Neutrophil (primary cell): Measurements from ENCODE around the gene ATP5F1D.
A peak's percentile ranks its signal among the peaks of the same experiment; 100 is the strongest.

Experiments used
- H3K27ac ChIP-seq: fragments of 200-600 bp; sonication (generic); 2 replicates; pipeline ENCODE4 v1.5.1; 2016; ENCODE audit warnings: mild to moderate bottlenecking, moderate library complexity
- H3K27me3 ChIP-seq: fragments of 200-600 bp; sonication (generic); 2 replicates; pipeline ENCODE4 v1.6.0; 2016; ENCODE audit warnings: mild to moderate bottlenecking
- H3K36me3 ChIP-seq: fragments of 200-600 bp; sonication (generic); 2 replicates; pipeline ENCODE4 v1.5.1; 2017
- H3K4me1 ChIP-seq, 2 experiments: fragments of 200-600 bp in 1 of 2; sonication (generic) in 1 of 2; 1 replicate in 1 of 2; 2 replicates in 1 of 2; pipeline versions ENCODE4 v1.5.1 to v1.6.1; 2013 to 2016; ENCODE audit warnings: low read depth in 1 of 2, low read length in 1 of 2, mild to moderate bottlenecking in 1 of 2, moderate library complexity in 1 of 2; ENCODE audit not compliant: control insufficient read depth in 1 of 2, insufficient read depth in 1 of 2
- H3K4me3 ChIP-seq, 2 experiments: fragments of 200-600 bp in 1 of 2; sonication (generic) in 1 of 2; 1 replicate in 1 of 2; 2 replicates in 1 of 2; pipeline ENCODE4 v1.5.1; 2013 to 2016; ENCODE audit warnings: low read depth in 1 of 2, low read length in 1 of 2, mild to moderate bottlenecking in 1 of 2, moderate library complexity in 1 of 2
- H3K9me3 ChIP-seq: fragments of 200-600 bp; sonication (generic); 2 replicates; pipeline ENCODE4 v1.5.1; 2016
- CTCF ChIP-seq: fragments of 200-600 bp; sonication (generic); IDR thresholded peaks from 2 replicates; pipeline ENCODE4 v1.5.1; 2016; ENCODE audit warnings: antibody characterized with exemption

ATP5F1D gene

DNA sequence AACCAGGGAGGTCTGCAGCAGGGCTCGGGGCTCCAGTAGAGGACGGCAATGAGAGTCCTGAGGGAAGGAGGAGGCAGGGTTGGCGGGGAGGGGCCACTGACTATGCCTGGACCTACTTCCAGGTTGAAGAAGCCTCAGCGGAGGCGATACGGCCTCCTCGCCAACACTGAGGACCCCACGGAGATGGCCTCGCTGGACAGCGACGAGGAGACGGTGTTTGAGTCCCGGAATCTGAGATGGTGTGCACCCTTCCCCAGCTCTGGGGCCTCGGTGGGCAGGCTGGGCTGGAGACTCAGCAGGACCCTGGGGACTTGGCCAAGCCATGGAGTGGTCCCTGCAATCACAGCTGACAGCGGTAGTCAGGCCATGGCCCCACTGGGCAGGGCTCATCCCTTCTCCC lies 35.5 kb downstream of the ATP5F1D start:
- peaks cover 43 to 49% of the 10 kb centered on the region in 2 experiments for H3K4me1 ChIP-seq
- H3K27me3 ChIP-seq = no peaks in the 10 kb centered on the region
- no peak for TF ChIP-seq CTCF
- peaks cover 38% of the 10 kb centered on the region for H3K36me3 ChIP-seq
- H3K27ac ChIP-seq = peak overlapping the region; percentile 99
- no peak overlapping the region for H3K4me3 ChIP-seq
- no peaks in the 10 kb centered on the region for H3K9me3 ChIP-seq

DNA sequence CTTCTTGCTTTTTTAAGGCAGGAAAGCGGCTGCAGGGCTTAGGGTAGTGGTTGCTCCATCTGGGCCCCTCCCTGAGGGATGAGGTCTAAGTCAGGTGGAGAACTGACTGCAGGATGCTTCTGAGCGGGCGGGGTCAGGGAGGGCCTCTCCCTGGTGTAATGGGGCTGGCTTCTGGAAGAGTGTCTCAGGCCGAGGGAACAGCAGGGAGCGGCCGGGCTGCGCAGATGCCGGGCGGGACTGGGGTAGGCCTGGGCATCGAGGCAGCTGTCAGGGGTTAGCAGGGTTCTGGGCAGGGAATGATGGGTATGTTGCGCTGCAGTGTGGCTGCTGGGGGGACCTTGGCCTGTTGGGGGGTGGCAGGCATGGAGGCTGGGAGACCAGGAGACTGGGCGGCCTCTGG lies 36.5 kb downstream of the ATP5F1D start:
- H3K9me3 ChIP-seq = no peaks in the 10 kb centered on the region
- TF ChIP-seq CTCF = no peak
- H3K4me1 ChIP-seq = peaks cover 33 to 39% of the 10 kb centered on the region in 2 experiments
- H3K4me3 ChIP-seq = no peak overlapping the region
- H3K36me3 ChIP-seq = peaks cover 28% of the 10 kb centered on the region
- no peak overlapping the region for H3K27ac ChIP-seq
- peaks cover 6% of the 10 kb centered on the region for H3K27me3 ChIP-seq

DNA sequence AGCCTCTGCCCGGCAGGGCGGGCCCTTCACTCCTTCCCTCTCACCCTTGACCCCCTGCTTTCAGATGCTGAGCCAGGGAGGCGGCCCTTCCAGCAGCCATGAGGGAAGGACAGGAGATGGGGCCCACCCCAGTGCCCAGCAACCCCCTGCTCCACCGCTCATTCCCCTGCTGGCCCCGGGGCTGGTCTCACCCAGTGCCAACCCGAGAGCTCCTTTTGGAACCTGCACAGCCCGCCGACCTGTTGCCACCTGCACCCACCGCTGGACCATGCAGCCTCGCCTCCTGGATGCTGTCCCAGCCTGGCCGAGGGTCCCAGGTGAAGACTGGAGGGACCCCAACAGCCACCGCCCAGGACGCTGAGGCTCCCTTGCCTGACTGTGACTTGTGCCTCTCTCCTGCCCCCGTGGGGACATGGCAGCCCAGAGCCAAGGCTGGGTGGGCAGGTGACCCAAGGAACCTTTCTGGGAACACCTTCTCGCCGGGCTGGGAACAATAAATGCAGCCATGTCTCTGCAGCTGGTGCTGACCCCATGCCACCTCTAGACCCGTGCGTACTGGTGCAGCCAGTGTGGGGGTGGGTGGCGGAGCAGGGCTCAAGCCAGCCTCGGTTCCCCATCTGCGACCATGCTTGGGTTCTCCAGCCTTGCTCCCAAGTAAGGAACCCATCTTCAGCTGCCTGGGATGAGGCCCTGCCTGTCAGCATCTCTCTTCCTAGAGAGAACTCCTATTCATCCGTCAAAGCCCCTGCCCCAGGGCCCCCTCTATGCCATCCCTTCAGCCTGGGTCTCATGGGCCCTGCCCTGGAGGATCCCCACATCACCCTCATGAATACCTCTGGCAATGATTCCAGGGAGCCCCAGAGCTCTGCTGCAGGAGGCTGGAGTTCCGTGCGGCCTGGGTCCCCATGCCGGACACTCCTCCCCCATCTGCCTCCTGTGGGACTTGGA lies 37.4 kb downstream of the ATP5F1D start:
- Histone ChIP-seq H3K4me1 (peaks cover 24 to 30% of the 10 kb centered on the region in 2 experiments), H3K36me3 (peaks cover 19% of the 10 kb centered on the region), H3K27ac (no peak overlapping the region), H3K27me3 (peaks cover 15% of the 10 kb centered on the region), H3K4me3 (no peak overlapping the region), H3K9me3 (no peaks in the 10 kb centered on the region)
- TF ChIP-seq CTCF = no peak

GRCh38 chr19:1279782-1280341 lies 38.3 kb downstream of the ATP5F1D start:
- no peaks in the 10 kb centered on the region for H3K9me3 ChIP-seq
- peak; percentile 88 for TF ChIP-seq CTCF
- peaks cover 10% of the 10 kb centered on the region for H3K36me3 ChIP-seq
- no peak overlapping the region for H3K27ac ChIP-seq
- no peak overlapping the region for H3K4me3 ChIP-seq
- peaks cover 15 to 21% of the 10 kb centered on the region in 2 experiments for H3K4me1 ChIP-seq
- H3K27me3 ChIP-seq = peaks cover 24% of the 10 kb centered on the region

DNA sequence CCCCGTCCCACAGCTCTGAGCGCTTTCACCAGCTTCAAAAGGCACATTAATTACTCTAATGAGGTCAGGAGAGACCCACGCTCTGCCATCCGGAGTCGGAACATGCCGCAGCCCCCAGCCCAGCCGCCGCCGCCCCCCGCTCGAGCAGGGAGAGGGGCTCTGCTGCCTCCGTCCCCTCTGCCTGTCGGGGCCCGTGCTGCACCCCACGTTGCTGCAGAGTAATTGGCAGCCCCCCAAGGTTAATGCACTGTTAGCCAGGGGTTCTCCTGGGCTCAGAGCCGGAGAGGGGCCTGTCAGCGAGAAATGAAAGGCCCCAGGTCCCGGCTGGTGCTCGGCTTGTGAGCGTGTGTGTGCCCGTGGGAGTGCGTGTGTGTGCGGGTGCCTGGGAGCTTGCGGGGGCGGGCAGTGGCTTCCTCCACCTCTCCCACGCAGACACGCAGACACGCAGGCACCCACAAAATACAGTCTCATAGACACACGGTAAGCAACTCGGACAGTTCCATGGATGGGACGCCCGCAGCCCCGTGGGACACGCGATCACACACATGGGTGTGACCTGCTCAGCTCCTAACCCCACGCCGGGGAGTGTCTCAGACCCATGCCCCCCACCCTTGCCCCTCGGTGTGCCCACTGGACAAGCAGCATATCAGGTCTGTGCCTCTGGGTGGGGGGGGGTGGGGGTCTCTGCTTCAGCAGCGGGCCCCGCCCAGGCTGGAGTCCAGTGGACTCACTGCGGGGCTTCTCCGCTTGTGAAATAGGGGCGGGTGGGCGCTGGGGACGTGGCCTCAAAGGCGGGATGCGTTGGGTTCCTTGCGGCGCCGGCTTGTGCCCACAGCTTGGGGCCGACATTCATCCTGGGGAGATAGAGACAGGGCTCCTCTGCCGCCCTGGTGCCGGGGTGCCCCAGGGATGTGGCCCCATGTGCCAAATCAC lies 39.4 kb downstream of the ATP5F1D start:
- H3K27me3 ChIP-seq = peaks cover 32% of the 10 kb centered on the region
- no peak for TF ChIP-seq CTCF
- no peak overlapping the region for H3K4me3 ChIP-seq
- H3K4me1 ChIP-seq = peaks cover 12 to 13% of the 10 kb centered on the region in 2 experiments
- no peak overlapping the region for H3K27ac ChIP-seq
- peaks cover 7% of the 10 kb centered on the region for H3K36me3 ChIP-seq
- H3K9me3 ChIP-seq = no peaks in the 10 kb centered on the region
